ENCODE results near the gene FAM83G. TPM values are rescaled to one million over a fixed set of nuclear protein-coding genes. Genes with fewer than 3 reads are reported as not detected.
A peak's percentile ranks its signal among the peaks of the same experiment; 100 is the strongest.

Gene FAM83G
- total RNA-seq, 2 experiments from 2014 or later: 5.0 to 10.4 TPM

DNA sequence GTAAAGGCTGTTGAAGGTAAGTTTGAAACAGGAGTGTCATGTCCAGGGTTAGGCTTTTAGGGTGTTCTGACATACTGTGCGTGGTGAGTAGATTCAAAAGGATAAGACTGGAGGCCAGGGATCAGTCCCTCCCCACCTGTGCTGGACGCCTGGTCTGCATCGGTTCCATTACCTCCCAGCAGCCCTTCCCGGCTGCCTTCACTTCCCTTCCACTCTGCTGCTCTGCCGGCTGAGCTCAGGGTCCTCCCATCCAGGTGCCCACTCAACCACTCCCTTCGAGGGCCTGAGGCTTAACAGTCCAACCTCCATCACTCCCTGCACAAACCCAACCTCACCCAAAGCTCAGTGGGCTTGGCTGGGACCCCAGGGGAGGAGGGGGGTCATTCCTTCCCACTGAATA is 56.7 kb downstream of the FAM83G start:
- peaks cover 12% of the 10 kb centered on the region for H3K4me1 ChIP-seq (ENCODE audit: insufficient read depth, low read length, poor library complexity, severe bottlenecking)
- CTCF ChIA-PET (ENCODE audit: unreplicated experiment): interaction anchor here (0.6 kb wide), 1 partner anchor 90 kb away, joined by 9 read pairs; the partner anchor contains the start of gene PRPSAP2
- H2AFZ ChIP-seq (ENCODE audit: low read length): no peak overlapping the region
- no peaks in the 10 kb centered on the region for H3K79me2 ChIP-seq (ENCODE audit: insufficient read depth, low read depth, low read length)
- intact Hi-C loops (cut with micrococcal nuclease; ENCODE audit: unreplicated experiment): no loop called here
- no peak overlapping the region for H3K27ac ChIP-seq (ENCODE audit: low read depth, low read length, poor library complexity, severe bottlenecking)
- no TSS peak for BruUV-seq (replicated peaks)
- no peaks in the 10 kb centered on the region for H3K36me3 ChIP-seq (ENCODE audit: insufficient read depth, low read length)
- no peaks in the 10 kb centered on the region for H4K20me1 ChIP-seq (ENCODE audit: insufficient read depth, low read length)
- no peak overlapping the region for H3K4me2 ChIP-seq (ENCODE audit: low read length)
- no peak overlapping the region for H3K4me3 ChIP-seq (ENCODE audit: low read depth, low read length, poor library complexity, severe bottlenecking)
- H3K9me3 ChIP-seq (ENCODE audit: low read length): no peaks in the 10 kb centered on the region
- no peak for TF ChIP-seq EZH2phosphoT487 (IDR thresholded peaks at IDR 0.05; ENCODE audit: borderline replicate concordance, low read depth, low read length)
- TF ChIP-seq, protein P1, sequence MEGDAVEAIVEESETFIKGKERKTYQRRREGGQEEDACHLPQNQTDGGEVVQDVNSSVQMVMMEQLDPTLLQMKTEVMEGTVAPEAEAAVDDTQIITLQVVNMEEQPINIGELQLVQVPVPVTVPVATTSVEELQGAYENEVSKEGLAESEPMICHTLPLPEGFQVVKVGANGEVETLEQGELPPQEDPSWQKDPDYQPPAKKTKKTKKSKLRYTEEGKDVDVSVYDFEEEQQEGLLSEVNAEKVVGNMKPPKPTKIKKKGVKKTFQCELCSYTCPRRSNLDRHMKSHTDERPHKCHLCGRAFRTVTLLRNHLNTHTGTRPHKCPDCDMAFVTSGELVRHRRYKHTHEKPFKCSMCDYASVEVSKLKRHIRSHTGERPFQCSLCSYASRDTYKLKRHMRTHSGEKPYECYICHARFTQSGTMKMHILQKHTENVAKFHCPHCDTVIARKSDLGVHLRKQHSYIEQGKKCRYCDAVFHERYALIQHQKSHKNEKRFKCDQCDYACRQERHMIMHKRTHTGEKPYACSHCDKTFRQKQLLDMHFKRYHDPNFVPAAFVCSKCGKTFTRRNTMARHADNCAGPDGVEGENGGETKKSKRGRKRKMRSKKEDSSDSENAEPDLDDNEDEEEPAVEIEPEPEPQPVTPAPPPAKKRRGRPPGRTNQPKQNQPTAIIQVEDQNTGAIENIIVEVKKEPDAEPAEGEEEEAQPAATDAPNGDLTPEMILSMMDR (conservative IDR thresholded peaks at IDR 0.05; ENCODE audit: low read length): no peak
- POLR2A ChIA-PET: no interaction called here
- DNase-seq (ENCODE audit: low spot score): no peak
- no peaks in the 10 kb centered on the region for H3K9me2 ChIP-seq (ENCODE audit: insufficient read depth, low read length)

DNA sequence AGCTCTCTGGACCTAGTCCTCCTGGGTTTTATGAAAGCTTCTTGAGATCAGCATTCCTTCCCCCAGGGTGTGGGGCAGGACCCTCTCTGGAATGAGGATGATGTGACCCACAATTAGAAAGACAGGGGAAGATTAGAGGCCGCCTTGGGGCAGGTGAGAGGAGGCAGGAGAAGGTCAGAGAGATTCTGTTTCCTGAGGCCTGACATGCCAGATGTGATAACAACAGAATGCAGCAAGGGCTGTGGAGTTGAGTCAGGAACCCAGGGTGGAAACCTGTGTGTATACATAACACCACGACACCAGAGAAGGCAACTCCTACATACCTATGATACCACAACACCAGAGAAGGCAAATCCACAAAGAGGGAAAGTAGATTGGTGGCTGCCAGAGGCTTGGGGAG is 58.0 kb downstream of the FAM83G start:
- no peak for TF ChIP-seq EZH2phosphoT487 (IDR thresholded peaks at IDR 0.05; ENCODE audit: borderline replicate concordance, low read depth, low read length)
- TF ChIP-seq, protein P1 (conservative IDR thresholded peaks at IDR 0.05; ENCODE audit: low read length): no peak
- Histone ChIP-seq H3K79me2 (ENCODE audit: insufficient read depth, low read depth, low read length) (no peaks in the 10 kb centered on the region), H3K4me1 (ENCODE audit: insufficient read depth, low read length, poor library complexity, severe bottlenecking) (peaks cover 12% of the 10 kb centered on the region), H3K27ac (ENCODE audit: low read depth, low read length, poor library complexity, severe bottlenecking) (no peak overlapping the region), H3K9me3 (ENCODE audit: low read length) (no peaks in the 10 kb centered on the region), H3K36me3 (ENCODE audit: insufficient read depth, low read length) (no peaks in the 10 kb centered on the region), H3K4me2 (ENCODE audit: low read length) (no peak overlapping the region), H3K4me3 (ENCODE audit: low read depth, low read length, poor library complexity, severe bottlenecking) (no peak overlapping the region), H4K20me1 (ENCODE audit: insufficient read depth, low read length) (no peaks in the 10 kb centered on the region), H2AFZ (ENCODE audit: low read length) (no peak overlapping the region), H3K9me2 (ENCODE audit: insufficient read depth, low read length) (no peaks in the 10 kb centered on the region)
- POLR2A ChIA-PET: no interaction called here
- BruUV-seq (replicated peaks): no TSS peak
- intact Hi-C loops (cut with micrococcal nuclease; ENCODE audit: unreplicated experiment): no loop called here
- no peak for DNase-seq (ENCODE audit: low spot score)
- CTCF ChIA-PET (ENCODE audit: unreplicated experiment): no interaction called here

DNA sequence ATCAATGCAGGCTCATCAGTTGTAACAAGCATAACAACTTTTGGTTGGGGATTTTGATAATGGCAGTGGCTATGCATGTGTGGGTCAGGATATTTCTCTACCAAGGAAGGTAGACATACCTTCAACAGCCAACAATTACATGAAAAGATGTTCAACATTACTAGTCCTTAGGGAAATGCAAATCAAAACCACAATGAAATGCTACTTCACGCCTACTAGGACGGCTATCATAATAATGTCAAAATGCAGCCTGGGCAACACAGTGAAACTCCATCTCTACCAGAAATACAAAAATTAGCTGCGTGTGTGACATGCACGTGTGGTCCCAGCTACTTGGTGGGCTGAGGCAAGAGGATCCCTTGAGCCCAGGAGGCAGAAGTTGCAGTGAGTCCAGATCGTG is 59.9 kb downstream of the FAM83G start:
- peaks cover 12% of the 10 kb centered on the region for H3K4me1 ChIP-seq (ENCODE audit: insufficient read depth, low read length, poor library complexity, severe bottlenecking)
- TF ChIP-seq EZH2phosphoT487 (IDR thresholded peaks at IDR 0.05; ENCODE audit: borderline replicate concordance, low read depth, low read length): no peak
- TF ChIP-seq, protein P1 (conservative IDR thresholded peaks at IDR 0.05; ENCODE audit: low read length): no peak
- no peak overlapping the region for H3K4me3 ChIP-seq (ENCODE audit: low read depth, low read length, poor library complexity, severe bottlenecking)
- H2AFZ ChIP-seq (ENCODE audit: low read length): peak overlapping the region; percentile 62
- H3K9me3 ChIP-seq (ENCODE audit: low read length): no peaks in the 10 kb centered on the region
- no peak overlapping the region for H3K27ac ChIP-seq (ENCODE audit: low read depth, low read length, poor library complexity, severe bottlenecking)
- H3K36me3 ChIP-seq (ENCODE audit: insufficient read depth, low read length): no peaks in the 10 kb centered on the region
- BruUV-seq (replicated peaks): no TSS peak
- no peaks in the 10 kb centered on the region for H4K20me1 ChIP-seq (ENCODE audit: insufficient read depth, low read length)
- ChIA-PET POLR2A (interaction anchor here (0.6 to 1.4 kb wide), 2 partner anchors 9 to 29 kb away, joined by 3 read pairs; no protein-coding TSS in a partner anchor), CTCF (ENCODE audit: unreplicated experiment) (no interaction called here)
- H3K4me2 ChIP-seq (ENCODE audit: low read length): peak overlapping the region; percentile 49
- intact Hi-C loops (cut with micrococcal nuclease; ENCODE audit: unreplicated experiment): no loop called here
- no peaks in the 10 kb centered on the region for H3K9me2 ChIP-seq (ENCODE audit: insufficient read depth, low read length)
- peak; percentile 43 for DNase-seq (ENCODE audit: low spot score)
- H3K79me2 ChIP-seq (ENCODE audit: insufficient read depth, low read depth, low read length): no peaks in the 10 kb centered on the region
